H1 (cell line): ENCODE data around the gene WSCD2. TPM values are rescaled to one million over a fixed set of nuclear protein-coding genes. Genes with fewer than 3 reads are reported as not detected.

ENCODE experiments used
- CTCF ChIA-PET: fragments of 300-600 bp; sonication (Branson Sonifier 250); formaldehyde crosslinking; loops from one replicate; lab custom pipeline; 2021; ENCODE audit not compliant: partially characterized antibody; lab: Charles Lee
- POLR2A ChIA-PET: fragments of 300-600 bp; sonication (Branson Sonifier 250); formaldehyde crosslinking; loops from one replicate; lab custom pipeline; 2021; ENCODE audit warnings: inconsistent platforms; ENCODE audit not compliant: partially characterized antibody; lab: Charles Lee
- DNase-seq, 2 experiments: peaks; one replicate each; pipeline versions ENCODE4 v3.0.0 to v3.0.0-alpha.2; 2010 to 2022; ENCODE audit warnings: low spot score in 2 of 2, low read depth in 1 of 2, mixed read lengths in 1 of 2
- FAIRE-seq: peaks from 2 replicates; lab custom pipeline; 2011; peaks lifted over from hg19 to GRCh38; lab: Jason Lieb, UNC
- H2AFZ ChIP-seq: 2 replicates; pipeline ENCODE4 v1.8.1; 2012; ENCODE audit warnings: low read length, inconsistent platforms
- H2AK5ac ChIP-seq: 2 replicates; pipeline ENCODE4 v1.6.1; 2013; ENCODE audit warnings: low read depth, low read length
- H2BK120ac ChIP-seq: replicated peaks from 2 replicates; pipeline ENCODE3; 2013; ENCODE audit warnings: low read depth, low read length, inconsistent platforms
- H2BK12ac ChIP-seq: 2 replicates; pipeline ENCODE4 v1.6.1; 2013; ENCODE audit warnings: low read depth, low read length
- H2BK15ac ChIP-seq: 2 replicates; pipeline ENCODE4 v1.6.1; 2013; ENCODE audit warnings: low read length
- H2BK20ac ChIP-seq: 2 replicates; pipeline ENCODE4 v1.6.1; 2013; ENCODE audit warnings: low read length
- H2BK5ac ChIP-seq: 2 replicates; pipeline ENCODE4 v1.6.1; 2013; ENCODE audit warnings: low read depth, low read length
- H3K14ac ChIP-seq: 2 replicates; pipeline ENCODE4 v1.6.1; 2013; ENCODE audit warnings: inconsistent platforms; ENCODE audit not compliant: insufficient read length
- H3K18ac ChIP-seq: 2 replicates; pipeline ENCODE4 v1.6.1; 2013; ENCODE audit warnings: low read length; ENCODE audit errors: extremely low read depth
- H3K23ac ChIP-seq: 2 replicates; pipeline ENCODE4 v1.6.1; 2013; ENCODE audit warnings: inconsistent platforms; ENCODE audit not compliant: insufficient read length
- H3K23me2 ChIP-seq: 2 replicates; pipeline ENCODE4 v1.6.1; 2013; ENCODE audit warnings: low read depth, low read length
- H3K27ac ChIP-seq: 2 replicates; pipeline ENCODE4 v1.6.1; 2011; ENCODE audit warnings: low read depth, low read length, inconsistent platforms
- H3K27me3 ChIP-seq, 4 experiments: replicated peaks in 1 of 4; 1 replicate in 1 of 4; 2 replicates in 3 of 4; pipeline versions ENCODE4 v1.6.1 to v1.8.1; 2011 to 2013; ENCODE audit warnings: low read length in 3 of 4, mild to moderate bottlenecking in 3 of 4, inconsistent platforms in 2 of 4, mixed read lengths in 2 of 4, moderate library complexity in 1 of 4; ENCODE audit not compliant: control insufficient read depth in 3 of 4, insufficient read depth in 3 of 4; ENCODE audit errors: extremely low read depth in 1 of 4
- H3K36me3 ChIP-seq, 4 experiments: 2 replicates each; pipeline versions ENCODE4 v1.6.1 to v1.8.1; 2011 to 2013; ENCODE audit warnings: mild to moderate bottlenecking in 4 of 4, low read length in 3 of 4, moderate library complexity in 2 of 4, control low read depth in 1 of 4, inconsistent platforms in 1 of 4; ENCODE audit not compliant: insufficient read depth in 4 of 4, control insufficient read depth in 2 of 4
- H3K4ac ChIP-seq: replicated peaks from 2 replicates; pipeline ENCODE3; 2013; ENCODE audit warnings: low read length, low read depth, mixed read lengths, inconsistent platforms; ENCODE audit not compliant: insufficient read length
- H3K4me1 ChIP-seq, 4 experiments: replicated peaks in 1 of 4; 1 replicate in 1 of 4; 2 replicates in 3 of 4; pipeline versions ENCODE4 v1.6.1 to v1.8.1; 2011 to 2013; ENCODE audit warnings: low read length in 3 of 4, inconsistent platforms in 2 of 4, mixed read lengths in 1 of 4; ENCODE audit not compliant: insufficient read depth in 4 of 4, control insufficient read depth in 3 of 4
- H3K4me2 ChIP-seq, 2 experiments: 2 replicates each; pipeline versions ENCODE4 v1.6.1 to v1.8.1; 2011 to 2013; ENCODE audit warnings: low read depth in 2 of 2, low read length in 2 of 2, control low read depth in 1 of 2, inconsistent platforms in 1 of 2, mild to moderate bottlenecking in 1 of 2; ENCODE audit not compliant: insufficient read depth in 1 of 2
- H3K4me3 ChIP-seq, 4 experiments: fragments of 200-600, 300-600 bp in 1 of 4; sonication (generic), shearing (Covaris generic), sonication (Bioruptor Twin) in 1 of 4; 2 replicates each; pipeline versions ENCODE4 v1.5.1 to v1.8.1; 2011 to 2016; ENCODE audit warnings: low read length in 4 of 4, low read depth in 3 of 4, control low read depth in 2 of 4, inconsistent platforms in 2 of 4, mild to moderate bottlenecking in 2 of 4, mixed read lengths in 1 of 4, moderate library complexity in 1 of 4; ENCODE audit not compliant: insufficient read depth in 2 of 4; ENCODE audit errors: extremely low read depth in 1 of 4
- H3K56ac ChIP-seq: replicated peaks from 2 replicates; pipeline ENCODE3; 2013; ENCODE audit warnings: low read depth, mild to moderate bottlenecking, mixed read lengths, low read length, inconsistent platforms; ENCODE audit not compliant: insufficient read length
- H3K79me1 ChIP-seq: 2 replicates; pipeline ENCODE4 v1.6.1; 2013; ENCODE audit warnings: low read depth, low read length, control low read depth
- H3K79me2 ChIP-seq, 2 experiments: 2 replicates each; pipeline versions ENCODE4 v1.6.1 to v1.8.1; 2012 to 2013; ENCODE audit warnings: low read length in 2 of 2, mild to moderate bottlenecking in 2 of 2, inconsistent platforms in 1 of 2; ENCODE audit not compliant: insufficient read depth in 2 of 2, control insufficient read depth in 1 of 2
- H3K9ac ChIP-seq, 4 experiments: replicated peaks in 1 of 4; 1 replicate in 1 of 4; 2 replicates in 3 of 4; pipeline versions ENCODE4 v1.6.1 to v1.8.1; 2011 to 2013; ENCODE audit warnings: low read depth in 3 of 4, low read length in 3 of 4, control low read depth in 2 of 4, mild to moderate bottlenecking in 2 of 4, moderate library complexity in 2 of 4, inconsistent platforms in 1 of 4; ENCODE audit errors: extremely low read depth in 1 of 4
- H3K9me3 ChIP-seq, 2 experiments: 2 replicates each; pipeline versions ENCODE4 v1.6.1 to v1.8.1; 2012 to 2013; ENCODE audit warnings: mild to moderate bottlenecking in 2 of 2, moderate library complexity in 2 of 2, control low read depth in 1 of 2, inconsistent platforms in 1 of 2, low read depth in 1 of 2, low read length in 1 of 2, mixed read lengths in 1 of 2; ENCODE audit not compliant: insufficient read depth in 2 of 2
- H4K20me1 ChIP-seq, 2 experiments: replicated peaks in 1 of 2; 2 replicates each; pipeline versions ENCODE3 to v1.8.1; 2011 to 2013; ENCODE audit warnings: inconsistent platforms in 2 of 2, low read length in 2 of 2, mild to moderate bottlenecking in 1 of 2; ENCODE audit not compliant: insufficient read depth in 2 of 2, control insufficient read depth in 1 of 2
- H4K5ac ChIP-seq: 2 replicates; pipeline ENCODE4 v1.6.1; 2013; ENCODE audit warnings: low read length, low read depth, mixed read lengths, inconsistent platforms; ENCODE audit not compliant: insufficient read length
- H4K8ac ChIP-seq: 2 replicates; pipeline ENCODE4 v1.8.0; 2013; ENCODE audit warnings: mild to moderate bottlenecking, moderate library complexity, low read length, inconsistent platforms; ENCODE audit not compliant: insufficient read depth; ENCODE audit errors: extremely low read depth
- H4K91ac ChIP-seq: replicated peaks from 2 replicates; pipeline ENCODE3; 2013; ENCODE audit warnings: low read length, mixed read lengths, inconsistent platforms; ENCODE audit not compliant: insufficient read length
- EP300 ChIP-seq, 2 experiments: IDR thresholded peaks; 1 replicate in 1 of 2; 2 replicates in 1 of 2; pipeline ENCODE4 v1.6.1; 2011 to 2012; ENCODE audit warnings: low read depth in 2 of 2, low read length in 2 of 2, mild to moderate bottlenecking in 2 of 2, borderline replicate concordance in 1 of 2, inconsistent platforms in 1 of 2, moderate library complexity in 1 of 2
- MAFK ChIP-seq: IDR thresholded peaks from 2 replicates; pipeline ENCODE4 v1.6.1; 2012; ENCODE audit warnings: low read depth, mild to moderate bottlenecking, improper control_type of control experiment, low read length
- SP1 ChIP-seq: IDR thresholded peaks from 2 replicates; pipeline ENCODE4 v1.6.1; 2011; ENCODE audit warnings: low read depth, low read length
- WGBS, 2 experiments: shearing (Covaris generic) in 1 of 2; methylation state at CpG; one replicate each; pipeline versions ENCODE4 v1.1.6 to v1.1.7; 2013 to 2015; ENCODE audit warnings: low lambda C conversion rate in 2 of 2, mixed read lengths in 2 of 2, inconsistent platforms in 1 of 2, low coverage in 1 of 2, missing lambda C conversion rate in 1 of 2; ENCODE audit not compliant: insufficient replicate concordance in 2 of 2, insufficient coverage in 1 of 2, insufficient read length in 1 of 2; ENCODE audit errors: extremely low coverage in 1 of 2, missing lambda C conversion rate in 1 of 2; 5-methylcytosine and 5-hydroxymethylcytosine counted together
- polyA plus RNA-seq, 7 experiments: library from polyadenylated mRNA; depleted of rRNA in 3 of 7; stranded (reverse) in 5 of 7; unstranded in 2 of 7; fragments of >200 nt in 5 of 7; fragments of 200-250 nt in 2 of 7; gene quantifications; 1 replicate in 5 of 7; 2 replicates in 1 of 7; 4 replicates in 1 of 7; pipeline versions ENCODE4 v1.2.1 to v1.2.3, GENCODE V29; 2011 to 2013; ENCODE audit warnings: missing spikeins in 2 of 7, mixed read lengths in 2 of 7
- total RNA-seq: library from RNA; stranded (reverse); fragmentation: NEBNext Ultra II Directional; extraction: Animal tissue kit (Norgen Biotek cat#: 25700); gene quantifications from 2 replicates; pipeline ENCODE4 v1.2.1, GENCODE V29; 2021

Gene WSCD2
- total and polyA plus RNA-seq, 2 of the 8 experiments (the other 6 are each of a cell fraction or from before 2014, with no cell fraction given) = 1.3 to 2.2 TPM

DNA sequence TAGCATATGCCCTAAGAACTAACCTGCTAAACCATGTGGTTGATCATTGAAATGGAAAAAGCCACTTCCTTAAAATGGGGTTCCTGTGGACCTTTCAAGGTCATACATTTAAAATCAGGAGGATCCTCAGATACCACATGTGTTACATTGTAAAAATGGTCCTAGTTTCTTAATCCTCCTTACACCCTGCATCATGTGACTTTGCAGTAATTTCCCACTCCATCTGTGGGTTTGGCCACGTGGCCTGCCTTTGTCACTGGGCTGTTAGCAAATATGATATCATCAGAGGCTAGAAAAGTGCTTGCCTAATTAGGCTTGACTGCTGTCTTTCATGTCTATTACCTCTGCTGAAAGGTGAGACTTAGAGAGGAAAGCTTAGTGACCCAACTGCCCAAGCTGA, 139.3 kb downstream of the WSCD2 start:
- H2BK12ac ChIP-seq = no peak overlapping the region
- no peak overlapping the region for H3K4me2 ChIP-seq
- no peaks in the 10 kb centered on the region for H3K9me3 ChIP-seq
- H3K79me1 ChIP-seq = no peaks in the 10 kb centered on the region
- no peak overlapping the region for H3K9ac ChIP-seq
- H2AFZ ChIP-seq = no peak overlapping the region
- H3K79me2 ChIP-seq = no peaks in the 10 kb centered on the region; a peak in 1 of 4 replicates
- no peak overlapping the region for H2BK15ac ChIP-seq
- no peaks in the 10 kb centered on the region for H4K20me1 ChIP-seq
- no peak overlapping the region for H3K18ac ChIP-seq
- no peak overlapping the region for H2BK120ac ChIP-seq
- H3K27me3 ChIP-seq = no peaks in the 10 kb centered on the region
- DNase-seq (no peak), FAIRE-seq (no peak)
- H3K4me3 ChIP-seq = no peak overlapping the region
- no peak overlapping the region for H4K5ac ChIP-seq
- no peak overlapping the region for H2BK20ac ChIP-seq
- no peak overlapping the region for H4K91ac ChIP-seq
- H3K56ac ChIP-seq = no peak overlapping the region
- no peak overlapping the region for H2AK5ac ChIP-seq
- H3K27ac ChIP-seq = no peak overlapping the region
- H3K14ac ChIP-seq = no peak overlapping the region
- H3K23me2 ChIP-seq = no peaks in the 10 kb centered on the region; the same call in 1 of the 2 replicates
- ChIA-PET CTCF (interaction anchor here (1.5 kb wide), 1 partner anchor 31 kb away, joined by 8 read pairs; no protein-coding TSS in a partner anchor), POLR2A (no interaction called here)
- peaks cover 0 to 3% (median 0%) of the 10 kb centered on the region in 4 experiments; a peak in 1 of 7 replicates for H3K4me1 ChIP-seq
- H4K8ac ChIP-seq = no peak overlapping the region
- H3K23ac ChIP-seq = no peak overlapping the region
- no peak overlapping the region for H3K4ac ChIP-seq
- 89% methylated on average over 1 of the region's 1 CpG; no CpG with 5 or more reads in 1 of the 2 experiments for WGBS, 2 experiments
- H3K36me3 ChIP-seq = no peaks in the 10 kb centered on the region
- no peak overlapping the region for H2BK5ac ChIP-seq
- TF ChIP-seq MAFK (no peak), SP1 (no peak), EP300 (IDR thresholded peaks at IDR 0.05; ENCODE audit: borderline replicate concordance in 1 of 2, low read depth in 2 of 2, low read length in 2 of 2) (no peak)
